G401.6 (cell line): ENCODE data around the gene REPIN1.

Experiments
- FAIRE-seq: peaks from 2 replicates; lab custom pipeline; 2012; peaks lifted over from hg19 to GRCh38; lab: Jason Lieb, UNC

REPIN1 gene

DNA sequence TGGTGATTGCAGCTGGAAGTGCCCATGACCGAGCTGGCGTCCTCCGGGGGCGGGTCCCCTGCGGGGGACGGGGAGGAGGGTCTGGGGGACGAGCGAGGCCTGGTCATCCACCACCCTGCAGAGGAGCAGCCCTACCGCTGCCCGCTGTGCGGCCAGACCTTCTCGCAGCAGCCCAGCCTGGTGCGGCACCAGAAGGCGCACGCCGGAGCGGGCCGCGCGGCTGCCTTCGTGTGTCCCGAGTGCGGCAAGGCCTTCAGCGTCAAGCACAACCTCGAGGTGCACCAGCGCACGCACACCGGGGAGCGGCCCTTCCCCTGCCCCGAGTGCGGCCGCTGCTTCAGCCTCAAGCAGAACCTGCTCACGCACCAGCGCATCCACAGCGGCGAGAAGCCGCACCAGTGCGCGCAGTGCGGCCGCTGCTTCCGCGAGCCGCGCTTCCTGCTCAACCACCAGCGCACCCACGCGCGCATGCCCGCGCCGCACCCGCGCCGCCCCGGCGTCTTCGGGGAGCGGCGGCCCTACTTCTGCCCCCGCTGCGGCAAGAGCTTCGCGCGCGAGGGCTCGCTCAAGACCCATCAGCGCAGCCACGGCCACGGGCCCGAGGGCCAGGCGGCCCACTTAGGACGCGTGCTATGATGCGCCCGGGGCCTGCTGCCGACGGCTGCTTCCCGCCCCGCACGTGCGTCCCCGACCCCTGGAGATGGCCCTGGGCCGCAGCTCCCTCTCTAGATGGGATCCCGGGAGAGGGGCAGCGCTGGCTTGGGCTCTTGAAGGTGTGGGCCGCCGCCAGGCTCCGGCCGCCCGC lies 39.2 kb downstream of the REPIN1 start:
- no peak for FAIRE-seq

DNA sequence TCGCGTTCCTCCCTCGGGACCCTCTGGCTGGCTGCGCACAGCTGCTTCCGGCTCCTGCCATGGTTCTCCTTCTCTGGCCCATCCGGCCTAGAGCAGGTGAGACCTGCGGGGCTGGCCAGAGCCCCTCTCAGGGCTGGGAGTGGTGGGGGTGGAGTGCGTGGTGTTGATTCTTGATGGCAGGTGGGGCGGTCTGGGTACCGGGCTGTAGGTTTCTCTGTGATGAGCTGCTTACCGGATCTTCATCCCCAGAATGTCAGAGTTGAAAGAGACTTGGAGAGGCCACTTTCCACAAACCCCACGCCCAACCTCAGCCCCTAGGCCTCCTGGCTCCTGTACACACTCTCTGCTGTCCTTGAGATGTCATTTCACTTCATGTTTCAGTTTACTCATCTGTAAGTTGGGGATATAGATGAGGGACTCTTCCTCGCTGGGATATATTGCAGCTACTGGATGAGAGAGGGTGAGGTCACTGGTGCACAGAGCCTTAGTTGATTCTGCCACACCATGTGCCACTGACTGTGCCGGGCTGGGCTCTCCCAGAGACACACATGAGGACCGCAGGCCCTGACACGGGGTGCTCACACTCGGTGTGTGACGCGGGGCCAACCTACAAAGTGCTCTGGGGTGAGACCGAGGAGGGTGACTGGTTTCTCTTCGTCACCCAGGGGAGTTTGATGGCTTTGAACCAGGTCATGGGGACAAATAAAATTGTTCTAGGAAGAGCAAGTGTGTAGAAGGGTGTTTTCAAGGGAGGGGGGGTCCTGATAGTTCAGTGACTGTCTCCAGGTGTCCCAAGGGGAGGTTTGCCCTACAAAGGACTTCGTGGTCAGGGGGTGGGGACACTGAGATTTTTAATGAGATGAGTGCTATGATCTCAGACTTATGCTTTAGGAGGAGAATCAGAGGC lies 40.0 kb downstream of the REPIN1 start:
- no peak for FAIRE-seq

DNA sequence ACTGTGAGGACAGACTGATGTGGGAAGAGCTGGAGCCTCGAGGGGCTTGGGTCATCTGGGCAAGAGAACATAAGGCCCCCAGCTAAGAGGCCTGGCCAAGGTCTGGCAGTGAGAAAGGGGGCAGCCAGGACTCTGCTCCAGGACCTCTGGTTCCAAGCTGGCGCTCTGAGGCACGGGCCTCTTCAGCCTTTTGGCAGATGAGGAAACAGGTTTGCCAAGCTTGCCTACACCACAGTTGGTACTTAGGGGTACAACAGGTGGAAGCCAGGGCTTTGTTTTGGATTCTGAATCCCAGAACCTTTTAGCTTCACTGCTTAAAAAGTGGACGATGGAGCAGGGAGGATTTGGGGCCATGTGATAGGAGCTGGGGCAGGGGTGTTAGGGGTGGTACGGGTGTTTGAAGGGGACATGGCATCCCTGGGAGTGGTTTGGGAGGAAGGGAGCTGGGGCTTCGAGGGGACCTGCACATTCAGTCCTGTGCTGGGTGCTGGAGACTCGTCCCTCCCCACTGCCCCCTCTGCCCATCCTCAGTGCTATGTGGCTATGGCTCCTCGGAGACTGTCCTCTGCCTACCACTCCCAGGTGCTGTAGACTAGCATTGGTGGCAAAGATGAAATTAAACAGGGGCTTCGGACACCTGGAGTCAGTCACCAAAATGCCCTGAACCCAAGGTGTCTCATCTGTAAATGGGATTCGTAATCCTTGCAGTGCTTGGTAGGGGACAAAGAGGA lies 40.8 kb downstream of the REPIN1 start:
- no peak for FAIRE-seq

DNA sequence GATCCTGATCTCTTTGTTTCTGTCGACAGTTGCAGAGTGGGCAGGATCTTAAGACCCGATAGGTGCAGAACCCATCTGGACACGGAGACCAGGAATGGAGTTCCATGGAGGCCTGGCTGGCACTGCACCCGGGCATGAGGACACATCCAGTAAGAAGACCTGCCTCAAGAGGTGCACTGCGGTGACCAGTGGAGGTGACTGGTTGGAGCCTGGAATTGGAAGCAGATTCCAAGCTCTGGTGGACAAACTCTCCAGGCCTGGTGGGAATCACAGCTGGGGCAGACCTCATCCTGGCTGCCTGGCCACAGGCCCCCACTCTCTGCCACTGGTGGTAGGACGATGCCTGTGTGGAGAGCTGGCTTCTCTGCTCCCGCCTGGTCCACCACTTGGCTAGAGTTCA lies 41.5 kb downstream of the REPIN1 start:
- FAIRE-seq = no peak

DNA sequence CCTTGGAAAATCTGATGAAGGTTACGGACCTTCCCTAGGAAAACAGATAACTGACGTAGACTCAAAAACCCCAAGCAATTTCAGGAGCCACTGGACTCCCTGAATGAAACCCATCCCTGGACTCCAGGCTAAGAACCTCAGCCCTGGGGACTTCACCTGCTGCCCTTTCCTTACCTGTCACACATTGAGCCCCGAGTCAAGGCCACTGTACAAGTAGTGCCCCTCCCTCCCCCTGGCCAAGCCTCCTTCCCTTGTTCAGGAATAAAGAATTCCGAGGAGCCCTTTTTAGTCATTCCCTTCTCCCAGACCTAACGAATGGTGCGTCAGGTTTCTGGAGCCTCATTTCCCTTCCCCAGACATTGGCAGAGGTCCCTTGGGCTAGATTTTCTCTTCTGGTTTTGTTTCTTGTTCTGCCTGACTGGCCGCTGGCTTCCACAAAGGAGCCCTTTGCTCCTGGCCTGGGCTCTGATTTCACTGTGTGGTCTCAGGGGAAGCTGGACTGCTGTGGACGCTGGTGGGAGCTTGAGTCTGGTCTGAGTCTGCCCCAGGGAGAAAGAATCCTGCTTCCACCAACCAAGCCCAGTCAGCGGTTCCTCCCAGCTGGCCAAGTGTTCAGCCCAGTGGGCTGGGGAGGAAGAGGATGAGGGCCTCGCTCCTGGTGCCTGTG lies 42.2 kb downstream of the REPIN1 start:
- no peak for FAIRE-seq

DNA sequence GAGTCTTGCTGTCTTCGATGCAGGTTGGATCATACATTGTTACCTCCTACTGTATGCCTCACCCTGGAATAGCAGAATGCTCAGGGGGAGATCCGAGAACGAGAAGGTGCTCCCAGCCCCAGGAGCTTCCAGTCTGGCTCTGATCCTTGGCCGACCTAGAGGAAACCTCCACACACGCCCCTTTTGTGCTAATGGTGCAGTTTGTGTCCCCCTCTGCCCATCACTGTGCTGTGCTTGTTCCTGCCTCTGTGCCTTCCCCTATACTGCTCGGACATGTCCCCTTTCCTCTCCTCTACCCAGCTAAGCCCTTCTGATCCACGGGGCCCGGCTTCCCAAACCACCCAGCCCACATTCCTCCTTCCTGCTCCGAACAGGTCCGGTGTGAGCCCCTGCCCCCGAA lies 43.0 kb downstream of the REPIN1 start:
- no peak for FAIRE-seq

DNA sequence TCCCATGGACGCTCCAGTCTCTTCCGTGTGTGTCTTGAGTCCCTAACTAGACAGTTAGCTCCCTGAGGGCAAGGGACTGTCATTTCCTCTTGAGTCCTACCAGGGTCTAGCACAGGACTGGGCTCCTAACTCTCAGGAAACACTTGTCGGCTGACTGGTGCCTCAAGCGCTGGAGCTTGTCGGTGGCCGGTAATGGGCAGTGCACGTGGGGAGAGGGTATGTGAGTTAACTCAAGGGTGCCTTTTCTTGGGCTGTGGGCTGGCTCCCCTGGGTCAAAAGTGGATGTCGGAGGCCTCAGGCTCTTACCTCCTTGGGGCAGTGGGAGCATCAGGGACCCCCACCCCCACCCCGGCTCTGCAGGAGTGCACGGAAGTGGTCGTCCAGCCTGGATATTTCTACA lies 43.4 kb downstream of the REPIN1 start:
- no peak for FAIRE-seq

DNA sequence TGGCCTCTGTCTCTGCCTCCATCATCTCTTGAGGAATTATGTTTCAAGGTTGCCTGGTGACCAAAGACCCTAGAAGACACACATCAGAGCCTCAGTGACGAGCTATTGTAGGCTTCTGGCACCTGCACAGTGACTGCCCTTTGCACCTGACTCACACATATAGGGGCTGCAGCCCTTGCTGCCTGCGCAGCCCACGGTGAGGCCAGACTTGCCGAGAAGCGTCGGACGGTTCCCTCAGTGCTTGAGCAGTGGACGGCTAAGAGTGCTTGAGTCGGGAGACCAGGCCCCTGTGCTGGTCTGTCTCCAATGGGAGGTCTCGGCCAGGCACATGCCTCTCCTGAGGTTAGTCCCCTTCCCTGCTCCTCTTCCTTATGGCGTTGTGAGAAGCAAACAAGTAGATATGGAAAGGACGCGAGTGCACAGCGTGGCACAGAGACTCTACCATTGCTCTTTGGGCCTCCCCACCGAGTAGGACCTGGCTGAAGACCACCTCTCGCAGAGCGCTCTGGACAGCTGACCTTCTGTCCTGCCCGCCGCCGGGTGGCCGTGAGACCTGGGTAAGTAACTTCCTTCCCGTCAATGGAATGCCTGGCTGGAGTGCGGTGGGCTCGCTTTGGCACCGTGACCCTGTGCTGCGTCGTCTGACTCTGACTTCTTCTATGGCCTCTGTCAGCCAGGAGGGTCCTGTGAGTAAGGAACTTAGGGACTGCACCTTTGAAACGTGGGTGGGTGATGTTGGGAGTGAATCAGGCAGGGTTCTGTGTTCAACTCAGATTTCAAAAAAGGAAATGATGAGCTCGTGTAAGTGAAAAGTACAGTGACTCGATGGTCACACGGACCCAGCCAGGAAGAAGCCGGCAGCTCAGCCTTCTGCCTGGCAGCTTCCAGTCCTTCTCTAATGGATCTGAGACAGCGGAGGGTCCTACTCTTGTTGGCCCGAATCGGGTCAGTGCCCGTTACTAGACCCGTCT lies 44.2 kb downstream of the REPIN1 start:
- no peak for FAIRE-seq

DNA sequence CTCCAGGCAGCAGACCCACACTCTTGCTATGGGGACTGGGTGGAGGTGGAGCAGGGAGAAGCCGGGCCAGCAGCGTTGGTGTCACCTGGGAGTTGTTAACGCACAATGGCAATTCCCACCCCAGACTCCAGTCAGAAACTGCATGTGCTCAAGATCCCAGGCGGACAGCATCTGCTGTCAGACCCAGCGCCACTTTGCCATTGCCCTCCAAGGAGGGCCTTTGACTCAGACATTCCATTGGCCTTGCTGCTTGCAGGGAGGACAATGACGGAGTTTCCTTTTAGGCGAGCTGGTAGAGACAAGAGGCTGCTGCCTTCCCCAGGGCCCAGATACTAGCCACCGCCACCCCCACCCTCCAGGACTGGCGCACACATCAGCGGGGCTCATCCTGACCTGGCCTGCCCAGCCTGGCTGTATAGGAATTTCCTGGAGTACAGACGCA lies 45.0 kb downstream of the REPIN1 start:
- no peak for FAIRE-seq

DNA sequence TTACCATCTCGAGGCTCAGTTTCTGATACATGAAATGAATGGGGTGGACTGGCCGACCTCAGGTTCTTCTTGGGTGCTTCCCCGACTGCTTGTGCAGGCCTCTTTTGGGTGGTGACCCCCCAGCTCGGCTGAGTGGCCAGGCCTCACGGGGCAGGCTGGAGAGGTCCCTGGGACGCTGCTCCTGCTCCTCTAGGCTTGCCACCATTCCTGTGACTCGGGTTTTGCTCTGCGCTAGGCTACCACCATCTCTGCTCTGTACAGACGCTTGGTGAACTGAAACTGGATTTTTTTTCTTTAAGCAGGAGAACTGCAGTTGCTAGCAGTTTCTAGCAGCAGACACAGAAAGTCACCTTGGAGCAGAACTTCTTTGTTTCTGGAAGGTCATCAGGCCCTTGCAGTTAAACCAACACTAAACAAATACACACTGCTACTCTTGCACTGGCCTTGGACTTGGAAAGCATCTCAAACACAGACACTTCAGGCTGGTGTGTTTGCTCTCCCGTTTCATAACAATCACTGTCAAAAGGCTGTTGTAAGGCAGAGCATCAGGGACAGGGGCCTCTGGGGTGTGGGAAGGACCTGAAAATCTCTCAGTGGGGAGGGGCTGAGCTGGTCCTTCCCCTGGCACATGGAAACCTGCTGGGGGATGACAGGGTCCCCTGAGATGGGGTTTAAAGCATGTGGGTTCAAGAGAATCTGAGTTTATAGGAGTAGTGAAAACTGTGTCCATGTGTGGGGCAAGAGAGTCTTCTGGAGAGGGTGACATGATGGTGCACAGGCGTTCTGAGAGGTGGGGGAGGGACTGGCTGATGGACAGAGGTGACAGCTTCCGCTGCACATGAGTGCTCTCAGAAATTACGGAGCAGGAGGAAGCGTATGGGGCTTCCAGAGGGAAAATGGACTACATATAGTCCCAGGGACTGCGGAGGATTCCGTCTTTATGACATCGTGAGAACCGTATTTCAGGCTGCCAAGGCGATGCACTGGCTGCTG lies 46.8 kb downstream of the REPIN1 start:
- FAIRE-seq = no peak

DNA sequence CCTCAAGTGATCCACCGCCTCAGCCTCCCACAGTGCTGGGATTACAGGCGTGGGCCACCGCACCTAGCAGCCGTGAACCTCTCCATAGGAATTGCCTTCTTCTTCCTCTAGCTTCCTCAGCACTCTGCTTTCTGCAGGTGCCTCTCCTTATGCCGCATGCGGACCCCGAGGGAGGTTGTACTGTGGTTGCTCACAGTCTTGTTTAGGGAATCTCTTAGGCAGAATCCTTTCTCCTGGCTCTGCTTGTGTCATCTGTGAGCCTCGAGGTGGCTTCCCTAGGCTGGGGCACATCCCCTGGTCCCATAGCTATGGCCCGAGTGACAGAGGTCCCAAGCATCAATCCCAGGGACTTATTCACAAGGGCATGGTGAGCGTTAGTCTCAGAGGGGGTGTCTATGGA lies 48.6 kb downstream of the REPIN1 start:
- no peak for FAIRE-seq

DNA sequence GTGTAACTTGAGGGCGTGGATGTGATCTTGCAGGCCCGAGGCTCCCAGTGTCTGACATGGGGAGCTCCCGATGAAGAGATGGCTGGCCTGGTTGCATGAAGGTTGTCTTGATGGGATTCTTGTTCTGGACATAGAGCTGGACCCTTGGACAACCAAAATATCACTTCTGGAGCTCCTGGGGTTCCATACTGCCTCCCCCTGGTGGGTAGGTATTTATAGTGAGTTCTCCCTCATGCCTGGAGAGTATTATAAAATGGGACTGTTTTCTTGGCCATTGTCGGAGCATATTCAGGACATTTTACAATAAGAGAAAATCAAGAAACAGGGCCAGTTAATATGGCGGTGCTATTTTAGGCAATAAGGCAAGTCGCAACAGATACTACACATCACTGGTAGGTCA lies 49.2 kb downstream of the REPIN1 start:
- FAIRE-seq = no peak

DNA sequence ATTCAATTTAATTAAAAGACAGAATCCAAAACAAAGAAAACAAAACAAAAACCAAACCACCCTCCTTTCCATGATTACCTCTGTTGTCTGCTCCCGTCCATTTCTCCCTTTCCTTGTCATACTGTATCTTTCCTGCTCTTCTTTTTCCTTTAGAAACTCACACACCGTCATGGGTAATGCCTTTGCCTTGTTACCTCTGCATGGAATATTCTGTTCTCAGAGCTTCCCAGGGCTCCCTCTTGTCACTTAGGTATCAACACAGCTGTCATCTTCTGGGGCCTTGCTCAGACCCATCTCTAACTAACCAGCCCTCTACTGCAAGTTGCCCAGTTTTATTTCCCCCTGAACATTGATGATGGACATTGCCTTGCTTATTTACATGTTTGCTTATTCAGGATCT lies 51.6 kb downstream of the REPIN1 start:
- FAIRE-seq = no peak

DNA sequence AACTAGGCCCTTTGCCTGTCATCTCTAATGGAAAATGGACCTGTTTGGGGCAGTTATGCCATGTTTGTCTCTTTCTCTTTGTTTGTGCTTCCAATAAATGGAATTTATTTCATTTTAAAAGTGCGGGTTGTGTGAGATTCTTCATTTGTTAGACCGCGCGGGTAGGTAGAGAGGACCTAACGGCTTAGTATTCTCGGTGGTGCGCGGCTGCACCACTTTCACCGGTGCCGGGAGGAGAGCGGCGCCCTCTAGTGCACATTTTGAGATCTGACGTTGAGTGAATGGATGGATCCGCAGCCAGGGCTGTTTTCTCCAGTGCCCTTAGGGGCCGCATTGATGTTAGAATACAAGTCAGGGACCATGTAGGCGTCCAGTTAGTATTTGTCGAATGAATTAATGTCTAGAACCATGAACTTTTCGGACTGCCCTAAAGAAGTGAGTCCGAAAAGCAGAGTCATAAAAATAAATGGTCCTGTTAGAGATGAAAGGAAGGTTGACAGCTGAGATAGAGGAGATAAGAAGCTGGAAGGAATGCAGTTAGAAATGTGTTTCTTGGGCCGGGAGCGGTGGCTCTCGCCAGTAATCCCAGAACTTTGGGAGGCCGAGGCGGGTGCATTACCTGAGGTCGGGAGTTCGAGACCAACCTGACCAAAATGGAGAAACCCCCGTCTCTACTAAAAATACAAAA lies 52.5 kb downstream of the REPIN1 start:
- peak; percentile 89 for FAIRE-seq

DNA sequence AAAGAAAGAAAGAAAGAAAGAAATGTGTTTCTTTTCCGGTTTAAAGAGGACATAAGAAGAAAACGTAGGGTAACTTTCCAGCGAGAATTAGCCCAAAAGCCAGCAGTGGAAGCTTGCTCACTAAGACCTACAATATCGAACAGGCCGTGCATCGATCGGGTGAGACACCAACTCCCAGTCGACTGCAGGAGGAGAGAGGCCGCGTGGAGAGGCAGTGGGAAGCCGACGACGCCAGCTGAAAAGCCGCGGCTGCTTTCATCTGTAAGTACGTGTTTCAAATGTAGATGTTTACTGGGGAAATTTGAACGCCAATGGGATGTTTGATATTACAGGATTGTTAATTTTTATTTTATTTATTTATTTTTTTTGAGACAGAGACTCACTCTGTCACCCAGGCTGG lies 53.2 kb downstream of the REPIN1 start:
- FAIRE-seq = no peak
